ENCODE measurements around the gene PAPOLB.
A peak's percentile ranks its signal among the peaks of the same experiment; 100 is the strongest.

The PAPOLB gene

GRCh38 chr7:4833691-4834600 lies 27.9 kb downstream of the PAPOLB start:
- DNase-seq (ENCODE audit: low read depth): no peak
- TF ChIP-seq CTCF (IDR thresholded peaks at IDR 0.05; ENCODE audit: low read depth, low read length, missing control alignments): no peak
- in situ Hi-C loops (cut with HindIII; ENCODE audit: low sequenced_read_pairs): no loop called here
- no peak overlapping the region for H3K4me3 ChIP-seq (ENCODE audit: low read depth, low read length)

- DNase-seq (ENCODE audit: low read depth): no peak
- in situ Hi-C loops (cut with HindIII; ENCODE audit: low sequenced_read_pairs): no loop called here
- TF ChIP-seq CTCF (IDR thresholded peaks at IDR 0.05; ENCODE audit: low read depth, low read length, missing control alignments): no peak
- no peak overlapping the region for H3K4me3 ChIP-seq (ENCODE audit: low read depth, low read length)
Observed at GRCh38 chr7:4833176-4833575, 28.7 kb downstream of the PAPOLB start.

GRCh38 chr7:4832711-4833110 lies 29.1 kb downstream of the PAPOLB start:
- in situ Hi-C loops (cut with HindIII; ENCODE audit: low sequenced_read_pairs): no loop called here
- no peak overlapping the region for H3K4me3 ChIP-seq (ENCODE audit: low read depth, low read length)
- no peak for TF ChIP-seq CTCF (IDR thresholded peaks at IDR 0.05; ENCODE audit: low read depth, low read length, missing control alignments)
- no peak for DNase-seq (ENCODE audit: low read depth)

GRCh38 chr7:4831723-4832495 lies 29.9 kb downstream of the PAPOLB start:
- in situ Hi-C loops (cut with HindIII; ENCODE audit: low sequenced_read_pairs): no loop called here
- TF ChIP-seq CTCF (IDR thresholded peaks at IDR 0.05; ENCODE audit: low read depth, low read length, missing control alignments): no peak
- no peak for DNase-seq (ENCODE audit: low read depth)
- no peak overlapping the region for H3K4me3 ChIP-seq (ENCODE audit: low read depth, low read length)

GRCh38 chr7:4830176-4830575 lies 31.7 kb downstream of the PAPOLB start:
- DNase-seq (ENCODE audit: low read depth): peak; percentile 23
- in situ Hi-C loops (cut with HindIII; ENCODE audit: low sequenced_read_pairs): no loop called here
- peak; percentile 91 for TF ChIP-seq CTCF (IDR thresholded peaks at IDR 0.05; ENCODE audit: low read depth, low read length, missing control alignments)
- no peak overlapping the region for H3K4me3 ChIP-seq (ENCODE audit: low read depth, low read length)

GRCh38 chr7:4828720-4829383 lies 33.0 kb downstream of the PAPOLB start:
- no peak for TF ChIP-seq CTCF (IDR thresholded peaks at IDR 0.05; ENCODE audit: low read depth, low read length, missing control alignments)
- in situ Hi-C loops (cut with HindIII; ENCODE audit: low sequenced_read_pairs): no loop called here
- H3K4me3 ChIP-seq (ENCODE audit: low read depth, low read length): no peak overlapping the region
- no peak for DNase-seq (ENCODE audit: low read depth)
